ENCODE measurements around the gene SLC2A4.

Gene SLC2A4

DNA sequence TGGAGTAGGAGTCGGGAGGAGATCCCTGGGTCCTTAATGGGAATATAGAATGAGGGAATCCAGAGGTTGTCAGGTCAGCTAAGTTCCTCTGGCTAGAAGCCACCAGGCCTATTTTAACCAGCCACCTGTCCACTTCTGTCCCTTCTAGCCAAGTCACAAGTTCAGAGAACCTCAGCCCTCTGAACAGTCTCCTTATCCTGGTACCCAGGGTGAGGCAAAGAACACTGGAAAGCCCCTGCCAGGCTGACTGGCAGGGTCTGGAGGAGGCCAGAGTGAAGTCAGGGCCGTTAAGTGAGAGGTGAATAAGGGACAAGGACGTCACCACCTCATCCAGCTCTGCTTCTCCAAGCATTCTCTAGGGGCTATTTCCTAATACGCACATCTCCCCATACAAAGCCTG, 32.7 kb upstream of the SLC2A4 start:
- DNase-seq = no peak

DNA sequence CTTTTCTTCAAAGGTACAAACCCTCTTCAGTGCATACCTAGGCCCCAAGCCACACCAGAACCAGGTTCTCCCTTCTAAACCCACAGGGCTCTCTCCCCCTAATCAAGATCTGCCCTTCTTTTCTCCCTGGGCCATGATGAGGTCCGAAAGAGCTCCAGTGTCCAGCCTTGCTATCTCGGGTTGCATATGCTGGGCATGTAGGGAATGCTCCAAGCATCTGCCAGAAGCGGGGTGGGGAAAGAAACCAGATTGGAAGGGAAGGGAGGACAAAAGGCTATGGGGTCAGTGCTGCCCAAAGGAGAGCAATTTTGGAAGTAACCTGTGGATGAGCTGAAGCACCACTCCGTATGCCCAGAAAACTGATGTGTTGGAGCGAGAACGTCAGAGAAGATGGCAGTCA, 32.3 kb upstream of the SLC2A4 start:
- DNase-seq = no peak

DNA sequence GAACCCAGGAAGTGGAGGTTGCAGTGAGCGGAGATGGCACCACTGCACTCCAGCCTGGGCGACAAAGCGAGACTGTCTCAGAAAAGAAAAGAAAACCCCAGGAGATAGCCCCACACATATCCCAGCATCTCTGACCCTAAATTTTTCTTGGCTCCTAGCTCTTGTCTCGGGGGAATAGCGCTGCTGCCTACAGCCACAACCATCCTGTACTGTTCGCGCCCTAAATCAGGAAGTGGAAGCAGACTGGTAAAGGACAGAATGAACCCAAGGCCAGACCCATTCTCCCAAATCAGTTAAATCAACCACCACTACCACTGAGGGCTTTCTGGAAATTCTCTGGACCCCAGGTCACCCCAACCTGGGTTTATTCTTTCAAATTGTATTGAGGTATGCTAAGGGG, 31.7 kb upstream of the SLC2A4 start:
- peak in 1 of 2 donors; percentile 8 for DNase-seq

DNA sequence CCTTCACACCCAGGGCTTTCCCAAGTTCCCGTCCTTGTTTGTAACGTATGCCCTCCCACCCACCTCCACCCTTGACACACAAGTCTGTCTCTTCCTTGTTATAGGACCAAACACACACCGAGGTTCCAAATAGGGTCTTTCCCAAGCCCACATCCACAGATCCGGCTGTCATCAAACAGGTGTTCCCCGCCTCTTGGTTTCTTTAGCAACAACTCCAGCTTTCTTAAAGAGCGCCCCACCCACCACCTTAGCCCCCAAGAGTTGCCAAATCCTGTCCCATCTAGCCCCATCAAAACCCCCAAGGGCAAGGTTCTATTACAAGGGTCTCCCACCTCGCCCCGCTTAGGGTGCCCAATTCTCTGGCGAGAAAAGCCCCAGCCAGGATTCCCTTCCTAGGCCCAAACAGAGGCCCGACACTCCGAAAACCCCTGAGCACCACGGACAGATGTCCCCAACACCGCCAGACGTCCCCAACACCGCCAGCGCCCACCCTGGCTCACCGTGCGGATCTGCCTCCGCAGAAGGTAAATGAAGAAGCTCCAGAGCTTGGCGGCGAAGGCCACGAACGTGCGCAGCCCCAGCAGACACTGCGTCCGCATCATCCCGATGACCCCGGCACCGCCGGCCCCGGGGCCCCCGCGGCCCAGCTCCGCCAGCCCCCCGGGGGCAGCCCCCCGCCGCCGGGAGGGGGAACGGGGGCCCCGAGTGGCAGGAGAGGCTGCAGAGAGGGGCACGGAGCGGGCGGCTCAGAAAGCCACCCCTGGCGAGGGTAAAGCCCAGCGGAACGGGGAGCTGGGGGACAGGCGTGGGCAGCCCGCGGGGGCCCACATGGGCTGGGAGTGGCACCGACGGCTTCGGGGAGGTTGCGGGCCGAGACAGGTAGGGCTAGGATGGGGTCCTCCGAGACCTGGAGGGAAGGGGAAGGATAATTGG, 30.6 kb upstream of the SLC2A4 start:
- DNase-seq = peak; percentile 40 to 69

DNA sequence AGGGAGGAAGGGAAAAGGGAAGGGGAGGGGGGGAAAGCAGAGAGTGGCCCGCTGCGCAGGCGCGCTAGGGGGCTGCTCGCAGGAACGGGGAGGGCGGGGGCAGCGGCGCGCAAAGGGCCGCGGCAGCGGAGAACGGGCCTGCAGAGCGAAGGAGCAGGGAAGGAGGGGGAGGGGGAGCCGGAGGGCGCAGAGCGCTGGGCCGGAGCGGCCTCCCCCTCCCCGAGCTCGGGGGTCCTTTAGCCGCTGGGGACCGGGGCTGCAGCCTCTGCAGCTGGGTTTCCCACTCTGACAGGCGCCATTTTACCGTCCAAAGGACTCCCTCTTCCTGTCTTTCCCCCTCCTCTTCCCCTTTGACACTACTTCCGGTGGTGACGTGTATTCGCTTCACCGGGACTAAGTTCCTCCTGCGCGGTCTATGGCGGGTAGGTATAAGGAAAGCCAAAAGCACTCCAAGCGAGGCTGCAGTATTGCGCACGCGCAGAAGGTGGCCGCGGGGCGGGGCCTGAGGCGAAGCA, 29.8 kb upstream of the SLC2A4 start, which contains the start of gene CTDNEP1:
TSS of gene CTDNEP1 (minus strand) at position 74 of the 515 bp plus-strand sequence. CDS start 438 bp downstream, outside the sequence.
- peak; percentile 99 to 100 for DNase-seq

DNA sequence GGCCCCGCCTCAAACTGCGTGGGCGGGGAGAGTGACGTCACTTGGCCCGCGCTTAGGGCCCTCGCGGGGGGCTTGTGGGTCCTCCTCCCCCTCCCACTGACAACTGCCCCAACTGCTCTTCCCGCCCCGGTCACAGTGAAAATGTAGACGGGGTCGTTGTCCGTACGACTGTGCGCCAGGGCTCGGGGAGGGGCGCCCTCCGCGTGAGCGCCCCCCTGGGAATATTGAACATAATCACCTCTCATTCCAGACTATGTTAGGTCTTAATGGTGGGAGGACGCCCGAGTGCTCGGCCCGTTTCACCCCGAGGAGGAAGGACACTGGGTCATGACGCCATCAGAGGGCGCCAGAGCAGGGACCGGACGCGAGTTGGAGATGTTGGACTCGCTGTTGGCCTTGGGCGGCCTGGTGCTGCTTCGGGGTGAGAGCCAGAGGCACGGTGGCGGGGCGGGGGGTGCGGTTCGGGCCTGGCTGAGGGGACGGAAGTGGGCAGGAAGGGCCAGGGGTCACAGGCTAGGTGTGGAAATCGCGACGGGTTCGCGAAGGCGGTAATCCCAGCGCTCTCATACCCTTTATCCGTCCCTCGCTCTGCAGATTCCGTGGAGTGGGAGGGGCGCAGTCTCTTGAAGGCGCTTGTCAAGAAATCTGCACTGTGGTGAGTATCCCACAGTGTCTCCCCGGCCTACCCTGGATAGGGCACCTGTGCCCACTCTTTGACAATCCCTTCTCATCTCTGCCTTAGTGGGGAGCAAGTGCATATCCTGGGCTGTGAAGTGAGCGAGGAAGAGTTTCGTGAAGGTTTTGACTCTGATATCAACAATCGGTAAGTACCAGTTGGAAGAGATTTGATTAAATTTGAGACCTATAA, 29.1 kb upstream of the SLC2A4 start, which contains the start of gene ELP5:
TSS of gene ELP5 (plus strand) at position 40 of the 868 bp plus-strand sequence. CDS start at position 376, 336 bp downstream.
- peak; percentile 91 to 93 for DNase-seq

DNA sequence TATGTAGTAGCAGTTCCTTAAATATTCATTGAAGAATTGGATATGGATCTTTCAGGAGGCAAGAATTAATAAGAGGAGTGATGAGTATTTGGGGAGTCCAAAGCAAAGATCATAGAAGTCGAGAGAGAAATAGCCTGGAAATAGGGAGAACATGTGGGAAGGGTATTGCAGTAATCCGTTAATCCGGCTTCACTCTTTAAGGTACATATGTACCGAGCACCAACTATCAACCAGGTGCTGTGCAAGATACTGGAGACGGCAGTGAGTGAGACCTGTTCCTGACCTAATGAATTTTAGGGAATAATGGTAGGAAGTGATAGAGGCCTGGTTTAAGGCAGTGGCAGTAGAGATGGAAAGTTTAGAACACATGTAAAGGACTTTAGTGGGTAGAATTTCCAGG, 28.4 kb upstream of the SLC2A4 start:
- DNase-seq = no peak

DNA sequence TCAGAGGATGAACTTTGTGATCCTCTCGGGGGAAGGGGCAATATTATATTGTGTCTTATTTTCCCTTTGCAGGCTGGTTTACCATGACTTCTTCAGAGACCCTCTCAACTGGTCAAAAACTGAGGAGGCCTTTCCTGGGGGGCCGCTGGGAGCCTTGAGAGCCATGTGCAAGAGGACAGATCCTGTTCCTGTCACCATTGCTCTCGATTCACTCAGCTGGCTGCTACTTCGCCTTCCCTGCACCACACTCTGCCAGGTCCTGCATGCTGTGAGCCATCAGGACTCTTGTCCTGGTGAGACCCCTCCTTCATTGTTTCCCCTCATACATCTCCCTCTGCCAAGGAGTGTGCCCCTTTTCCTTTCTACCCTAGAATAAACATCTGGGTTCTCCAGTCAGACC, 27.0 kb upstream of the SLC2A4 start:
- no peak for DNase-seq

DNA sequence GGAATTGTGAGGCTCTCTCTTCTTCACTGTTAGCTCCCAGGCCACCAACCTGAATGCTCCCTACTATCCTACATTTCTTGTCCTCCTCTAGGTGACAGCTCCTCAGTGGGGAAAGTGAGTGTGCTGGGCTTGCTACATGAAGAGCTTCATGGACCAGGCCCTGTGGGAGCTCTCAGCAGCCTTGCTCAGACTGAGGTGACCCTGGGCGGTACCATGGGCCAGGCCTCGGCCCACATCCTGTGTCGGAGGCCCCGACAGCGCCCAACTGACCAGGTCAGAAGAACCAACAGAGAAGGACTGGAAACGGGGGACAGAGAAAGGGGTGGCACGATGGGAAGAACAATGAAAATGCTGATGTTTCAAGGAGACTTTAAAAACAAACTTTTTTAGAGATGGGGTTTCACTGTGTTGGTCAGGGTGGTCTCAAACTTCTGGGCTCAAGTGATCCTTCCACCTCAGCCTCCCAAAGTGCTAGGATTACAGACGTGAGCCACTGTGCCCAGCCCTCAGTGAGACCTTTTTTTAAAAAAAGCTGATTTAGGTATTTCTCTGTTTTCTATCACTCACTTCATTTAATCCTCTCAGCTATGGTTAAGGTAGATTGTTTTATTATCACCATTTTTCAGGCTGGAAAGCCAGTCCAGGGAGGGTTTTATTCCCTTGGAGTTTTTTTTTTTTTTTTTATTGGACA, 24.6 kb upstream of the SLC2A4 start:
- no peak for DNase-seq

DNA sequence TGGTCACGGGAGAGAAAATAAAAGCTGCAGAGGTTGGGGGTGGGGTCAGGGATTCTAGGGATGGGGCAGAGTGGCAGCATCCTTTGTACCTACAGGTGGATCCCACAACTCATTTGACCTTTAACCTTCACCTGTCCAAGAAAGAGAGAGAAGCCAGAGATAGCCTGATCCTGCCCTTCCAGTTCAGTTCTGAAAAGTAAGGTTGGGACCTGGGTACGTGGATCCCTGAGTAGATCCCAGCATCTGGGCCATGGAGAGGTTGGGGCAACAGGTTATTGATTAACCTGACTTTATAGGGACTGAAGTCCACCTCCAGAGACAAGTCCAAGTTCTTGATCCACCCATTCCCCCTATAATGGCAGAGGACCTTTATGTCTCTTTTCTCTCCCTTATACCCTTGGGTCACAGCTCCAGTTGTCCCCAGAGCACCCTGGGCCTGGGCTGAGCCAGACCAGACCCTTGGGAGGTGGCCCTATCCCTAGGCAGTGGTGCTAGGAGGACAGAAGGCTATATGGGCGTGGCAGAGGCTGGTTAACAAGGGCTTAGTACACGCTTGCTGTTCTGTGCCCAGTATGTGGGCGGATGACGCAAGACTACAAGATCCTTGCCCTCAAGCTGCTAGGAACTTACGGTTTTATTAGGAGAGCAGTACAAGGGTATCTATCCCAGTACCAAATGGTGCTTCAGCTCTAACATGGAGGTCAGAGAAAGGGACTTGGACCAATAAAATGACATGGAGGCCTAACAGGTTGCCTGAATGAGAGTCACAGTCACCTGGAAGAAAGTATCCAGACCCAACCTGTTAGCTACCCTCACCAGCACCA, 22.6 kb upstream of the SLC2A4 start:
- peak; percentile 87 to 90 for DNase-seq

DNA sequence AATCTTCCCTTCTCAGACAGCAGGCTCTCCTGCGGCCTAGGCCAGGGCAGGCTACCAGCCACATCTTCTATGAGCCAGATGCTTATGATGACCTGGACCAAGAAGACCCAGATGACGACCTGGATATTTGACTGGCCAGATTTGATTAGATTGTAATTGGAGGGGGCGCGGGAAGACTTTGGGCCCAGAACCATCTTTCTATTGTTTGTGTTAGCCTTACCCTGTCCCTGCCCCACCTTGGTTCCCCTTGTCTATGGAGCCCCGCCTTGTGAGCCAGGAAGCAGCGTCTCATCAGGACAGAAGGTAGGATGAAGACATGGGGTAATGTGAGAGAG, 22.0 kb upstream of the SLC2A4 start:
- DNase-seq = no peak

DNA sequence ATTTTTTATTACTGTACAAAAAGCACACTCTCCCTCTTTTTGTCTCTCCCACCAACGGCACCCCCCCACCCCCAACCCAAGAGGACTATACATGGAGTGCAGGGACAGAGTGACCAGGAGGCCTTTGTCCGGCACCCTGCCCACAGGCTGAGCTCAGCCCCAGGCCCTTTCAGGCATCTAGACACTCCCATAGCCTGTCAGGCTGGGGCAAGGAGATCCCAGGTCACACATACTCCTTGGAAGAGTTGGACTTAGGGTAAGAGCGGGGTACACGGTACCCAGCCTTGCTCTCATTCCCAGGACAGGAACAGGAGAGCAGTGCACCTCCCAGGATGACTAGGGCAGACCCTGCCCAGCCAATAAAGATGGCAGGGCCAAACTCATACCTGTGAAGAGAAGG, 21.4 kb upstream of the SLC2A4 start:
- DNase-seq = no peak

DNA sequence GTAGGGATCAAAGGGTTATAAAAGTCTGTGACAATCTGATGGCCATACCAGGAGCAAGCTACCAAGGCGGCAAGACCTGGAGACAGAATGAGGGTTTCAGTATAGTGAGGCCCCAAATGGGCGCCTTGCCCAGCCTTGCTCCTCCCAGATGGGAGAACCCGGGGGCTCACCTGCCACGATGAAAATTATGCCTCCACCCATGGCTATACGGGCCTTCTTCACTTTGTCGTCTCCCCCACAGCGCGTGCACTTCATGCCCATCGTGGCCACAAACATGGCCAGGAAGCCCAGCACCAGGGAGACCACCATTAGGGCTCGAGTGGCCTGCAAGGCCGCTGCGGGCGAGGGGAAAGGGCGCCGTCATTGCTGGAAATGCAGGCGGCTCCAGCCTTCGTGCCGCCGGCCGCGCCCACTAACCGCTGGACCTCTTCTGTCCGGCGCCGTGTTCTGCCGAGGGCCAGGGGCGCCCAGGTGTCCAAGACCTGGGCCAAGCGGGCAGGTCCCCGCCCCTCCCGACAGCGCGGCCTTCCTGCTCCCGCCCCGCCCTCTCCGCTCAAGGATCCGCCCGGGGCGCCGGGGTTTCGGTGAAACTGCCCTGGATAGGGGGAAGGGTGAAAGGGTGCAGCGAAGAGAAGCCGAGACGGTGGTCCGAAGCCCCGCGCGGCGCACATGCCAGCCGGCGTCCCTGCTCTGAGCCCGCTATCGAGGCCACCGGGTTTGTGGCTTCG, 20.7 kb upstream of the SLC2A4 start:
- DNase-seq = no peak

DNA sequence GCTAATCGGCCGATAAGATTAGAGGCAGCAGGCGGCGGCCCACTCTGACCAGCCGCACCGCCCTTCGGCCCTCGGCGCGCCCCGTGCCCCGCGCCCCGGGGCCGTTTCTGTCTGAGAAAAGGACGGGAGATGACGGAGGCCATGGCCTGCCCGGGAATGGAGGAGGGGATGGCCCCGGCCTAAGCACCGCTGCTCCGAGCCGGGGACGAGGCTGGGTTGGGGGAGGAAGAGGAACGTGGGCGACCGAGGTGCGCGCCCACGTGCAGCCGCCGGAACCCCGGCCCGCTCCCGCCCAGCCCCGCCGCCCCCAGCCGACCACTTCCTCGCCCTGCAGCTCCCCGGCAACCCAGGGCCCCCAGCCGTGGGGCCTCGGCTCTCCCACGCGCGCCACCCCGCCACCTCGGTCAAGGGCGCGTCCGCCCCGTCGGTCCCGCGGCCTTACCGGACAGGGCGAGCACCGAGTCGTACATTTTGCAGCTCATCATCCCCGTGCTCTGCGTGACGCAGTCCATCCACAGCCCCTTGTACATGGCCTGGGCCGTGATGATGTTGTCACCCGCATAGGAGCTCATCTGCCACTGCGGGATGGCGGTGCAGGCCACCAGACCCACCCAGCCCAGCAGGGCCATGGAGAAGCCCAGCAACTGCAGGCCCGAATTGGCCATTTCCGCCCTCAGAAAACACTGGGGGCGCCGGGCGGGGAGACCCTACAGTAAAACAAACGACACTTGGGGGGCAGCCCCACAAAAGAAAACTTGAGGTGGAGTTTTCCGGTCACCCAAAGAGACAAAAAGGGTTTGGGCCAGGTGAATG, 19.9 kb upstream of the SLC2A4 start:
- no peak for DNase-seq

DNA sequence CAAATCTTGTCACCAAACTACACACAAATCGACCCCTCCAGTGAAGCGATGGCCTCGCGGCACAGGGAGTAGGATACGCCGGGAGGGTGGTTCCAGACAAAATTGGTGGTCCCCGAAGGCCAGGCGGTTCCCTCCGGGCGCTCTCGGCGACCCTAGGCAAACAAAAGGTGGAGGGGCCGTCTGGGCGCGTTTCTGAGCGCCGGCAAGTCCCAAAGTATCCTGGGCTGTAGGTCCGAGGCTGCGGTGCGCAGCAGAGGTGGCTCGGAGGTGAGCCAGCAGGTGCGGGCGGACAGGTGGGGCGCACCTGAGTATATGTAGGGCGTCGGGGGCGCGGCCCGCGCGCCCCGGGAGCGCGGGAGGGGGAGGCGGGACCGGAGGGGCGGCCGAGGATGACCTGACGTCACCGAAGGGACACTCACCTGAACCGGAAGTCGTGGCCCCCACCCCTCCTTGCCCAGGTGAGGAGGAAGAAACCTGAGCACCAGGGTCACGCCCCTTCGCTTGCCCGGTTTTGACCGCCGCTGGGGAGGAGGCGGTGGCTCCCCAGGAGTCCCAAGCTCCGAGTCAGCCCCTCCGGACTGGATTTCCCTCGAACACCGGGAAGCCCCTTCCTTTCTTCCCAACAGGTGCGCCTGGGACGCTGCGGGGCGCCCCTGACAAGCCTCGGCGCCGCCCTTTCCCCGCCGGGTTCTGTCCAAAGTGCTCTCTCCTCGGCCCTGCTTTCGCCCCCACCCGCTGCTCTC, 19.2 kb upstream of the SLC2A4 start, which contains the start of gene CLDN7:
TSS of gene CLDN7 (minus strand) at position 287 of the 743 bp plus-strand sequence. CDS start 435 bp downstream, outside the sequence.
- no peak for DNase-seq

DNA sequence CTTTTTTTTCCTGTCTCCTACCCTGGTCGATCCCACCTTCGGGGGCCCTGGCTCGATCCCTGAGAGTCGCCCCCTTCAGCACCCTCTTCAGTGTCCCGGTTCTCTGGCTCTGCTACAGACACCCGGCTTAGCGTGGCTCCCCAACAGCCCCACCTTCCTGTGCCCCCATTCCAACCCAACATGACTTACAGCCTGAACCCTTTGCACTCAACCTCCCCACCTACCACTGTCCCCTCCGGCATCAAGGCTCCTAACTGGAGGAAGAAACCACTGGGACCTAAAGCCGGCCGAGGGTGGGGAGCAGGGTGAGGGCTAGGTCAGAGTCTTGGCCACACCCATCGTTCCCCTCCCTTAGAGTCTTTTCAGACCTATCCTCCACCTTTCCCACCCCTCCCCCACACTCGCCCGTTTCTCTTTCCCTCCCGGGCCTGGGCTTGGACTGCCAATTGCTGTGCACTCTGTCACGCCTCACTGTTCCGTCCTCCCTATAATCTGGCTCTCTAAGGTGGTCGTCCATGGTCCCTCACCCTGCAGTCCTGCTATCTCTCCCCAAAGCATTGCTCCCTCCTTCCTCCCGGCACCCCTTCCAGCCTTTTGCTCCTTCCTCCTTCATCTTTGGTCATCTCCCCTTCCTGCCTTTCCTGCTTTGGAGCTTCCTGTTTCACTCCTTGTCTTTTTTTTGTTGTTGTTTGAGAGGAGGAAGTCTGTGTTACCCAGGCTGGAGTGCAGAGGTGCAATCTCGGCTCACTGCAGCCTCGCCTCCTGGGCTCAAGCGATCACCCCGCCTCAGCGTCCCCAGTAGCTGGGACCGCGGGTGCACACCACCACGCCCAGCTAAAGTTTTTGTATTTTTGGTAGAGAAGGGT, 18.4 kb upstream of the SLC2A4 start:
- peak; percentile 37 to 44 for DNase-seq

DNA sequence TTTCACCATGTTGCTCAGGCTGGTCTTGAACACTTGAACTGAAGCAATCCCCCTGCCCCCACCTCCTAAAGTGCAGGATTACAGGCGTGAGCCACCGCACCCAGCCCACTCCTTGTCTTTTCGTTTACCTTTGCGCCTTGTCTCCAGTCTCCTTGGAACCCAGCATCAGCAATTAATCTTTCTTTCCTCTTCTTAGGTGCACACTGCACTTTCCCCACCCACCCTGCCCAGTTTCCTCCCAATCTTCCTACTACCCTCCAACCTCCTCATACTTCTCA, 17.8 kb upstream of the SLC2A4 start:
- DNase-seq = no peak

DNA sequence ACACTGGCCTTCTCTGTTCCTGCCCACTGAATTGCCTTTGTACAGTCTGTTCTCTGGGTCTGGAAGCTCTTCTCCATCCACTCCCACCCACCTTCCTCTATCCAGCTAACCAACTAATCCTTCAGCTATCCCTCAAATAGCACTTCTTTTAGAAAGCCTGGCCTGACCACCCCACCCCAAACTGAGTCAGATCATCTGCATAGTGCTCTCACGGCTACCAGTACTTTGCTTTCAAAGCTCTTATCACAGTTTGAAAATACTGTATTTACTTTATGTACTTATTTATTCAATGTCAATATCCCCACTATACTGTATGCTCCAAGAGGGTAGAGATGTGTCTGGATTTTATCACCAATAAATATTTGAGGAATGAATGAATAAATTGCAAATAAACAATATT, 14.7 kb upstream of the SLC2A4 start:
- no peak for DNase-seq
